ENCODE measurements around the gene SFXN2.

SFXN2 gene

GRCh38 chr10:102718220-102718619, 3.8 kb downstream of the SFXN2 start:
- H3K4me1 ChIP-seq (ENCODE audit: control insufficient read depth in 1 of 2, insufficient read depth in 1 of 2, low read depth in 1 of 2, low read length in 1 of 2) = peaks cover 16% of the 10 kb centered on the region in 2 experiments
- H3K4me3 ChIP-seq (ENCODE audit: low read depth in 1 of 2, low read length in 1 of 2) = no peak overlapping the region
- H3K9me3 ChIP-seq = no peaks in the 10 kb centered on the region
- H3K27ac ChIP-seq = no peak overlapping the region
- no peak for TF ChIP-seq CTCF (IDR thresholded peaks at IDR 0.05)
- H3K36me3 ChIP-seq = no peaks in the 10 kb centered on the region
- no peaks in the 10 kb centered on the region for H3K27me3 ChIP-seq

GRCh38 chr10:102720337-102720736, 5.9 kb downstream of the SFXN2 start:
- Histone ChIP-seq H3K27me3 (no peaks in the 10 kb centered on the region), H3K4me3 (ENCODE audit: low read depth in 1 of 2, low read length in 1 of 2) (no peak overlapping the region), H3K4me1 (ENCODE audit: control insufficient read depth in 1 of 2, insufficient read depth in 1 of 2, low read depth in 1 of 2, low read length in 1 of 2) (peaks cover under 1% of the 10 kb centered on the region in 2 experiments), H3K9me3 (no peaks in the 10 kb centered on the region), H3K36me3 (no peaks in the 10 kb centered on the region), H3K27ac (no peak overlapping the region)
- TF ChIP-seq CTCF (IDR thresholded peaks at IDR 0.05) = no peak

- Histone ChIP-seq H3K9me3 (no peaks in the 10 kb centered on the region), H3K36me3 (no peaks in the 10 kb centered on the region), H3K27me3 (no peaks in the 10 kb centered on the region), H3K4me1 (ENCODE audit: control insufficient read depth in 1 of 2, insufficient read depth in 1 of 2, low read depth in 1 of 2, low read length in 1 of 2) (no peaks in the 10 kb centered on the region), H3K4me3 (ENCODE audit: low read depth in 1 of 2, low read length in 1 of 2) (no peak overlapping the region), H3K27ac (no peak overlapping the region)
- TF ChIP-seq CTCF (IDR thresholded peaks at IDR 0.05) = no peak
Measured at GRCh38 chr10:102720775-102721301, 6.4 kb downstream of the SFXN2 start.

- H3K36me3 ChIP-seq = no peaks in the 10 kb centered on the region
- no peak overlapping the region for H3K4me3 ChIP-seq (ENCODE audit: low read depth in 1 of 2, low read length in 1 of 2)
- no peak overlapping the region for H3K27ac ChIP-seq
- H3K9me3 ChIP-seq = no peaks in the 10 kb centered on the region
- TF ChIP-seq CTCF (IDR thresholded peaks at IDR 0.05) = no peak
- H3K27me3 ChIP-seq = no peaks in the 10 kb centered on the region
- H3K4me1 ChIP-seq (ENCODE audit: control insufficient read depth in 1 of 2, insufficient read depth in 1 of 2, low read depth in 1 of 2, low read length in 1 of 2) = no peaks in the 10 kb centered on the region
Measured at GRCh38 chr10:102721954-102722353, 7.5 kb downstream of the SFXN2 start.

- H3K27ac ChIP-seq = no peak overlapping the region
- peaks cover 0 to 1% of the 10 kb centered on the region in 2 experiments for H3K4me1 ChIP-seq (ENCODE audit: control insufficient read depth in 1 of 2, insufficient read depth in 1 of 2, low read depth in 1 of 2, low read length in 1 of 2)
- no peaks in the 10 kb centered on the region for H3K27me3 ChIP-seq
- H3K4me3 ChIP-seq (ENCODE audit: low read depth in 1 of 2, low read length in 1 of 2) = no peak overlapping the region
- no peaks in the 10 kb centered on the region for H3K36me3 ChIP-seq
- no peaks in the 10 kb centered on the region for H3K9me3 ChIP-seq
- TF ChIP-seq CTCF (IDR thresholded peaks at IDR 0.05) = no peak
Measured at GRCh38 chr10:102723989-102724388, 9.6 kb downstream of the SFXN2 start.

GRCh38 chr10:102726274-102726673, 11.8 kb downstream of the SFXN2 start:
- no peaks in the 10 kb centered on the region for H3K9me3 ChIP-seq
- TF ChIP-seq CTCF (IDR thresholded peaks at IDR 0.05) = no peak
- no peak overlapping the region for H3K4me3 ChIP-seq (ENCODE audit: low read depth in 1 of 2, low read length in 1 of 2)
- H3K36me3 ChIP-seq = no peaks in the 10 kb centered on the region
- peaks cover 0 to 5% of the 10 kb centered on the region in 2 experiments for H3K4me1 ChIP-seq (ENCODE audit: control insufficient read depth in 1 of 2, insufficient read depth in 1 of 2, low read depth in 1 of 2, low read length in 1 of 2)
- H3K27ac ChIP-seq = no peak overlapping the region
- no peaks in the 10 kb centered on the region for H3K27me3 ChIP-seq

All from neutrophil (primary cell).